SIG-M5 treated with dmso at 0.1 percent for 504 hours (cell line): ENCODE data around the gene SVIP.

ENCODE experiments used
- DNase-seq: peaks from one replicate; lab custom pipeline; 2025; ENCODE audit not compliant: unreplicated experiment; lab: John Stamatoyannopoulos, UW

SVIP gene, protein sequence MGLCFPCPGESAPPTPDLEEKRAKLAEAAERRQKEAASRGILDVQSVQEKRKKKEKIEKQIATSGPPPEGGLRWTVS

DNA sequence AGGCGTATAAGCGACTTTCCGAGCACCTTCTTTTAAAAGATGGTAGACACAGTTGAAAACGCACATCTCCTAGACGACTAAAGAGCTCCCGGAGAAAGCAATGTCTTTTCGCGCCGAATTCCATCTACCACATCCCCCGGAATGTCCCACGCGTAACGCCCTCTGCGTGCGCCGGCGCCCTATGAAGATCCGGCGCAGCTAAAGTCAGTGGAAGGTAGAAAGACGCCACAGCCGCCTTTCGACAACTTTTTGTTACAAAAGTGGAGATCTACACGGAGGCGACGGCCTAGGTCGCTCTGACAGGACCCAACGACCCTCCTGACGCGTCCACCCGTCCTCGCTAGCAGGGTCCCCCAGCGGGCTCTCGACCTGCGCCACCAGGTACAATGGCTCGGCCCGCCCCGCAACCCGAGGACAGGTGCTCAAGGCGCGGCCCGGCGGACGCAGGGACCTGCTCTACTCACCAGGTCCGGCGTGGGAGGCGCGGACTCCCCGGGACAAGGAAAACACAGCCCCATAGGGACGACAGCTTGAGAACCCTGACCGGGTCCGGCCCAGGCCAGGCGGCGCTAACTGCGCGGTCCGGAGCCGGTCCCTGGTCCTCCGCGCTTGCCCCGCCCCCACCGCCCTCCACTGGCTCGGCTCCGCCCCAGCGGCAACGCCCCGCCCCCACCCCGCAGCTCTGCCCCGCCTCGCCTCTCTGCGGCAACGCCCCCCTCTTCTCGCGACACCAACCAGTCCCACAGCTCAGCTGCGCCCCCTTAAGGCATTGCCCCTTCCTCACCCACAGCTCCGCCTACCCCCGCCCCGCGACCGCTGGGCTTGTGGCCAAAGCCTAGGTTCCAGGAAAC lies at the start of gene SVIP:
Gene SVIP (minus strand): TSS at position 571 of the 851 bp plus-strand sequence. CDS start 53 bp downstream, at position 518.
- peak; percentile 11 for DNase-seq

DNA sequence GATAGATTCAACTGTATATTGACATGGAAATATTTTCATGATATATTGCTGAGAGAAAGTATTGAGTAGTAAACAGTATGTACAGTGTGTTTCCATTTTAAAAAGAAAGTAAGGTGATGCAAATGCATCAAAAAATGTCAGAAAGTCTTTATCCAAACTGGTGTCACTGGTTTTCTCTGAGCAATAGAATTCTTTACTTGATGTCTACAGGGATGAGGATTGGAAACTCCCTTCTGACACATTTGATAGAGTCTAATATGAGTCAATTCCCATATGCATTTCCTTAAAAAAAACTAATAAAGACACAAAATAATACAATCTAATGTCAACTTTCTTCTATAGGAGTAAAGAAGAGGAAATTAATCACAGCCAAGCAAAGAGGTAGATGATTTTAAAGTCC lies 49.0 kb upstream of the SVIP start:
- no peak for DNase-seq

DNA sequence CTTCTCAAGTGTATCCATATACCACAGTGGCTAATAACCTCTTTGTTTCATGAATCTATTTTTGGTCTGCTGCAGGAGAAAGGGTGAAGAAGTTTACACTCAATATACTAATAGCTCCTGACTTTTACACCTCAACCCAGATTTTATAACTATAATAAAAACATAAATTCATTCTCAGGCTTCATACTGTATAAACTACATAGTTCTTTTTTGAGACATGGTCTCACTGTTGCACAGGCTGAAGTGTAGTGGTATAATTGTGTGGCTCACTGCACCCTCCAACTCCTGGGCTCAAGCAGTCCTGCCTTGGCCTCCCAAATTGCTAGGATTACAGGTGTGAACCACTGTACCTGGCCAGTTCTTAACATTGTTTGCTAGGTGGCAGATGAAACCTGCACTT lies 48.4 kb upstream of the SVIP start:
- DNase-seq, result no peak

DNA sequence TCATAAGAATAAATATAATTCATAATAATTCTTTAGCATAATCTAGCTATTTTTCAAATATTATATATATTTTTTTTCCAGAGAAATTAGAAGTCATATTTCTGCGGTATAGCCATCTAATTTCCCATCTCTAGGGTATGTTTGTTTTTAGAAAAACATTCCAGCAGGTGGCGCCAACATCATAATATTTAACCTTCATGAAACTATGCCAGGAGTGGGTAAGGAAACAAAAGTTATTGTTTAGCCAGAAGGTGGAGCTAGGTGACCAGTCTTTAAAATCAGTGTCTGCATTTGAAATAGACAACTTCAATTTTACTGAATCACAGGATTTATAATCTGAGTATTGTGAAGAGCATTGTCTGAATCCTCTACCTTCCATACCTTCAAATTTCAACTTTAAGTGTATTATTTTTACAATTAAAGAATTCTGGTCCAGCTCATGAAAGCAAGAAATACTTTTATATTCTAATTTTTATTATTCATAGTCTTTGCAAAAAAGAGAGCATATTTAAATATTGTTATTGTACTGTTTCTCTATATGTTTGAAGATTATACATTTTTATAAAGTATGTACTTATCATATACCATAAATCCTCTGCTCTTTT lies 46.4 kb upstream of the SVIP start:
- DNase-seq, result peak; percentile 78

DNA sequence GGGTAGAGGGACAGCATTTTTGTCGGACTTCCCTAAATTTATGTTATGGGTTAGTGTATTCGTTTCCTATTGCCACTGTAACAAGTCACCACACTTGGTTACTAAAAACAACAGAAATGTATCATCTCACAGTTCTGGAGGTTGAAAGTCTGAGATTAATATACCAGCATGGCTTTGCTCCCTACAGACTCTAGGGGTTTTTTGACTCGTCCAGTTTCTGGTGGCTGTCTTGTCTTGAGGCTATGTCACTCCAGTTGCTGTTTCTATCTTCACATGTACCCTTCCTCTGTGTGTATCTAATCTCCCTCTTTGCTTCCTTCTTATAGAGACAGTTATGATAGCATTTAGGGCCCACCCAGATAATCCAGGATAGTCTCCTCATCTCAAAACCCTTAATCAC lies 39.7 kb upstream of the SVIP start:
- DNase-seq, result no peak

DNA sequence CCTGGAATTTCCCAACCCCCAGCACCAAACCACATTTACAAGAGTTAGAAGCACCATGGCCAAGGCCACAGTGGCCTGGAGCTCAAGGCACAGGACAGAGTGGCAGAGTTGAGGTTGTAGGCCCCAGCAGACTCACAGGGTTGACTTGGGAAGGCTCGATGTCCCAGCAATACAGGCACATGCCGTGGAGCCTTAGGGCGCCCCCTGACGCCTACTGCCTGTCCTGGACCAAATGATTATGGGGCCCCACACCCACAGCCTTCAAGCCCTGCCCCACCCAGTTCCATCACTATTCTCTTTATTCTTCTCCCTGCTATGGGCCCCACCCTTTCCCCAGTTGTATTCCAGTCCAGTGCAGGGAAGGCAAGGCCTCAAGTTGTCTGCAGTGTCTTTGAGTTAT lies 30.6 kb upstream of the SVIP start, which contains the start of gene CCDC179:
Gene CCDC179 (minus strand): TSS at position 234 of the 400 bp plus-strand sequence. CDS start 53 bp downstream, at position 181.
- DNase-seq, result no peak

DNA sequence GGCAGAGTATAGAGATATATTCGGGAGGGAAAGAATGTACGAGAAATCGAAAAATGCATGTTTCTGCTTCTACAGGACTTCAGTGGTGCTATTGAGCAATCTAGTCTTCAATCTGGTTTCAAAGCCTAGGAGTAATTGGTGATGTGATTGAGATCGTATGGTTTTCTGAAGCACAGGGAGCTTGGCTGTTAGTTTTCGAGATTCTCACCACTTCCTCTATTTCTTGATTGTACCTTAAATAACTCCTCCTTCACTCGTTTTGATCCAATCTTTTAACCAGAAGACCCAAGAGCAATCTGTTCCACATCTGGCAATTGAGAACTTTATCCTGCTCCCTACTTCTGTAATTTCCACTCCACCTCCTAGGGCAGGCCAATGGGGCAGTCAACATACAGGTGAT lies 30.2 kb upstream of the SVIP start:
- no peak for DNase-seq

DNA sequence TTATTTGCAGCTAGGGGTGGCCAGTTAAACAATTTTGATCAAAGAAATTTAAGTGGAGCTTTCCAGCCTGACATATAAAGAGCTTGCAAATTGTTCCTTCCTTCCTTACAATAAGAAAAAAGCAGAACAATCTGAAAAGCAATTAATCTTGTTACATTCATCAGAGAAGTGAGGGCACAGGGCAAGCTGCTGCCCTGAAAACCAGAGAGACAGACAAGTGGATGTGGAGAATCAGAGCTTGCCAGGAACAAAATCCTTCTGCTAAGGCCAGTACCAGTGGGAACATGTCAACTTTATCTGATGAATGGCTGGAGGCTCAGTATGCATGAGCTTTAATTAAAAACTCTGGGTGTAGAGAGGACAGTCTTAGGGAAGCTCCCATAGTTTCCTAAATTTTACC lies 21.9 kb upstream of the SVIP start:
- DNase-seq, result no peak

DNA sequence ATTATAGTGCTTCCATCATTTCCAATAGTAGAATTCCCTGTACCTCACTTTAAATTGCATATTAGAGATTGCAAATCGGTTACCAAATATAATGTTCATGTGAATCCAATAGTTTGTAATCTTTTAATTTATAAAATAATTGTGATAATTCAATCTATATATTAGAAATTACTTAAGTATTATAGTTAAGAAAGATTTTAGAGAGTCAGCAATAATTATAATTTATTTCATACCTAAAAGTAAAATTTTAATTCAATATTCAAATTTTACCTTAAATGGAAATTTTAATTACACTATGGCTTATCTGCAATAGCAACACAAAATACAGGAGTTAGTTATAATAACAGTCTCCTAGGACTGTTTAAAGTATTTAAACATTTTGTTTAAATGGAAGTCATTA lies 17.1 kb upstream of the SVIP start:
- no peak for DNase-seq

DNA sequence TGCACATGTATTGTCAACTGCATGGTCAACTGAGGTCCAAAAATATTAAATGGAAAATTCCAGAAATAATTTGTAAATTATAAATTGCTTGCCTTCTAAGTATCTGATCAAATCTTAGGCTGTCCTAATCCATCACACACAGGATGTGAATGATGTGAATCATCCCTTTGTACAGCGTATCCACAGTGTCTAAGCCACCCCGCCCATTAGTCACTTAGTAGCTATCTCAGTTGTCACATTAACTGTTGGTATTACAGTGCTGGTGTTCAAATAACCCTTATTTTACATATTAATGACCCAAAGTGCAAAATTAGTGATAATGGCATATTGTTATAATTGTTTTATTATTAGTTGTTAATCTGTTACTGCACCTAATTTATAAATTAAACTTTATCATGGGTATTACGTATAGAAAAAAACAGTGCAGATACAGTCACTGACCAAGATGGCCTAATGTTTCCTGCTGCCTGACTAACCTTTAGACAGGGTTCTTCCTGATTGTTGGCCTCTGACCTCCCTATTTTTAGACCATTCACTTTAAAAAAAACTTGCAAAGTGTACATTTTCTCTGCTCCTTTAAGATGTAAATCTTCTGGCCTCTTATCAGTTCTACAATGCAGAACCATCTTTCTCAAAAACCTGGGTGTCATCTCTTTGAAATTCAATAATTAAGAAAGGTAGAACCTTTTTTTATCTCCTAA lies 2.9 kb upstream of the SVIP start:
- DNase-seq, result no peak

DNA sequence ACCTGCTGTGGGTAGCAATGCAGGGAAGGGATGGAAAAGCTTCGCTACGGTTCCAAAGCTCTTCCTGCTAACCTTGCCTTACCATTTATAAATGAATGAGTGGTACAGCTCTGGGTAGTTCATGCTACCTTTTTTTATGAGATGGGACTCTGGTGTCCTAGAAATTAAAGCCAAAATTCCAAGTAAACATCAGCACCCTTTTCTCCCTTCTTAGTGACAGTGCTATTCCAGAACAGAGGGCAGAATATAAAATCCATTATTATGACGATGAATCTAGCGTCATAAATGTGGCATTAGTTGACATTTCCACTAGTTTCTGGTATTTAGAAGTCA lies 447 bp upstream of the SVIP start:
- DNase-seq, result no peak

DNA sequence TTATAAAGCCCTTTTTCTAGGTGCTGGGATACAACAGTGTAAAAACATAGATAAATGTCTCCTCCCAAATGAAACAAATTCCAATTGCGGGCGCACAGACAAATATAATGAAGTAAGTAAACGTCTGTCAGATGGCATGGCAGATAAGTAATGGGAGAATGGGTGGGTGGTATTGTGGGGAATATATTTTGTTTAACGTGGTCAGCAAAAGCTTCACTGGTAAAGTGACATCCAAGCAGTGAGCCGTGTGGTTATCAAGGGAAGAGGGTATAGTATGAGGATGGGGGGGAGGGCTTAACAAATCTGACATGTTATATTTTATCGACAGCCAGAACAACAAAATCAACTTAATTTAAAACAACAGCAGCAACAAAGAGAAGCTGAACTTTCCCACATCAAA lies 1.2 kb downstream of the SVIP start:
- no peak for DNase-seq

DNA sequence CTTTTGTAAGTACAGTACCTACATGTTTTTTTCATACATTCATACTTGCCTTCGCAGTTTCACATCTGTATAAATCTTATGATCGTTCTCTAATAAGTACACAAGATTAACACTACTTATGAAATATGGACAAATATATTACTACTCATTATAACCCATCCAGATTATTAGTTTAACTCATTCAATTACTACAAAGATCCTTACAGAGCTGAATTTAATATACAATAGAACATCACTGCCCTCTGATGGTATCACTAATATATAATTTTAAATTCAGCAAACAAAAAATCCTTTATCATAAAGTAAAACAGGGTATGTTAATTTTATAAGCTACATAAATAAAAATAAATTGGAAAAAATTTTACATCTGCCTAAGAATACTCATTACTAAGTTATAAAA lies 7.4 kb downstream of the SVIP start:
- no peak for DNase-seq

DNA sequence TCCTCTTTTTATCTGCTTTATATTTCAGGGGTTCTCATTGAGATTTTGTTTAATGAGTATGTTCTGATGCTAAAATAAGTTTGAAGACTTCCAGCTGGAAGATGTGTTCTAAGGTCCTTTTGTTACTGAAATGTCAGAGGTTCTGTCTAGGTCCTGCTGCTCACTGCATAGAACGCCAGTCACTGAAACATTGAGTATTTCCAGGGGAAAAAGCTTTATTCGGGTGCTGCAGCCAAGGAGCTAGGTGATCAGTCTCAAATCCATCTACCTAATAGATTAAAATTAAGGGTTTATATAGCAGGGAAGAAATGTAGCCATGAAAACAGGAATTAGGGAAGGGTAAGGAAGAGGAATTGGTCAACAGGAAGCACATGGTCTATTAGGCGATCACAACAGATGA lies 19.7 kb downstream of the SVIP start:
- no peak for DNase-seq

DNA sequence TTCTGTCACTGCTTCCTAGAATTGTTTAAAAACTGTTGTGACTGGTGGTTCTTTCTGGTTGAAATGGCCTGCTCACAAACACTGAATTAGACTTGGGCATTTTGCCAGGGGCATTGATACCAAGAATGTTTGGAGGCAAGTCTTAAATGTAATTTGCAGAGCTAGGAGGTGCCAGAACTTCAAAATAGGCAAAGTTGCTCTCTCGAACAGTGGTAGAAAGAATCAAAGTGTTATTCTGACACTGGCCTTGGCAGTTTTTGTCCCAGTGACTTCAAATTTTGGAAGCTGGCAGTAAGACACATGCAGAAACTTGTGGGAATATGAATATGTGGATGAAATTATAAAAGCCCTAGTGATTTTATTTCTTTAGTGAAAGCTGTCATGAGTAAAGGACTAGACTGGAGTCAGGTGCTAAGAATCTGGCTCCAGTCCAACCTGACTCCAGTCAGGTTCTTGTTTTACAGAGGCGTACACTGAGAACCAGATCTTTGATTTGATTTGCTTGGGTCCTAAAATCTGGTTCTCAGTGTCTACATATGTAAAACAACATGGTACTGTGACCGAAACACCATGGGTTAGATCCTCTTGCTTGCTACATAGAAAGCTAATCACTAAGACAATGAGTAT lies 20.9 kb downstream of the SVIP start:
- no peak for DNase-seq

DNA sequence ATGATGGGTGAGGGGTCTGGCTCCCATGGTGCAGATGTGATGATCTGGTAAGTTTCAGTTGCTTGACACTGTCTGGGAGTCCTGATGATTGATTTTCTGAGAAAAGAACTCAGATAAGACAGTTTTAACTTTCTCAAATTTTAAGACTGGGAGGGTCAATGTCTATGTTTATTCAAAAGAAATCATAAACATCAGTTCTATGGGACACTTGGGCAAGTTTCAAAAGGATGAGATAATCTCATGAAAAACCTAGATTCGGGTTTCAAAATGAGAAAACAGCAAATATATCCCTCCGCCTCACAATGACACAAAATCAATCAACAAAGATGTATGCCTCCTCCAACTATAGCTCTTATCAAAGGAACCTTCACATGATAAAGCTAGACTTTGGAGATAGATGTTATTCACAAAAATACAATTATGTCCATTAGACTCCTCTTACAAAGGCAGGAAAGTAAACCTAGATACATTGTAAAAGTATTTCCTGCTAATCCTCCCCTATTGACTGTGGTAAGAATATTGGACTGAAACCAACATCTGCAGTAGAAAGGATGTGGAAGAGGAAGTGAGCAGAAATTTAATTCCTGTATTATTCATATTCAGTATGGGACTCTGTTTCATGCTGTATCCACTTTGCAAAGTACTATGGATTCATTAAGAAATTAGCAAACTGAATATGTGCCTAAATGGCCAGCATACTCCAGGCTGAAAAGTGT lies 21.6 kb downstream of the SVIP start:
- no peak for DNase-seq

DNA sequence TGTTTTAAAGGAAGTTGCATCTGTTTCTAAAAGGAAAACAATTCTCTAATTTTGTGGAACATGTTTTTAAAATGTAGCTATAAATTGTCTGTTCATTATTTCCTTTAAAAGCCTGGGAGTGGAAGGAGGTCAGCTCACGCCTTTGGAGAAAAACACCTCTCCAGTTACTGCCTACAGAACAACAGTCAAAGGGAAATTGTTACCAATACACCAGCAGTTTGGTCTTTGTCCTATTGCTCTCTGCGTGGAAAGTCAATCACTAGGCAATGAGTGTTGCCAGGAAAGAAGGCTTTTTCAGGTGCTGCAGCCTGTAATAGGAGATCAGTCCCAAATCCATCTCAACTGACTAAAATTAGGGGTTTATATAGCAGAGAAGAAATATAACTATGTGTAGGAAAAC lies 22.2 kb downstream of the SVIP start:
- DNase-seq, result no peak

DNA sequence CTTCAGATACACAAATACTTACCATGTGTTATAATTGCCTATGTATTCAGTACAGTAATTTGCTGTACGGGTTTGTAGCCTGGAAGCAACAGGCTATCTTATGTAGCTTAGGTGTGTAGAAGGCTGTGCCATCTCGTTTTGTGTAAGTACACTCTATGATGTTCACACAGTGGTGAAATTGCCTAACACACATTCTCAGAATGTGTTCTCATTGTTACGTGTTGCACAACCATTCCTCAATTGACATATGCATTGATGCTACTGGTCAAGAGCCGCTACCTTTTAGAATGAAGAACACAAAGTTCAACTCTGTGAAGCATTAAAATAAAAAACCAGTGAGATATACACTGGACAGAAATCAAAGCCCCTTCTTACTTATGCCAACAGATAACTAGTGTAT lies 26.7 kb downstream of the SVIP start:
- no peak for DNase-seq

DNA sequence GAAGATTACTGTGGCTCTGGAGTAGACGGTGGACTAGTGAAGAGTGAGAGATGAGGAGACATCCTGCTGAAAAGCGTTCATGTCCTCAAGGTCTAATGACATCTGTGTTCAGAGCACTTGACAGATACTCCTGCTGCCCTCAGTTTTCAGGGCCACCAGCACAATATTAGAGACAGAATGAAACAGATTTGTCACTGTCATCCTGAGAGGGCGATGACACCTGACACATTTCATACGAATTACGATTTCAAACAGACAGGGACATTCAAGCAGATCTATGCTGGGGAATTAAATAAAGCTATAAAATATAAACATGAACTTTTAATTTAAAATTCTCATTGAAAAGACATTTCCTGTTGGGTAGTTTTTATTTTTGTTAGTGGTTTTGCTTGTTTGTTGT lies 29.1 kb downstream of the SVIP start:
- no peak for DNase-seq

DNA sequence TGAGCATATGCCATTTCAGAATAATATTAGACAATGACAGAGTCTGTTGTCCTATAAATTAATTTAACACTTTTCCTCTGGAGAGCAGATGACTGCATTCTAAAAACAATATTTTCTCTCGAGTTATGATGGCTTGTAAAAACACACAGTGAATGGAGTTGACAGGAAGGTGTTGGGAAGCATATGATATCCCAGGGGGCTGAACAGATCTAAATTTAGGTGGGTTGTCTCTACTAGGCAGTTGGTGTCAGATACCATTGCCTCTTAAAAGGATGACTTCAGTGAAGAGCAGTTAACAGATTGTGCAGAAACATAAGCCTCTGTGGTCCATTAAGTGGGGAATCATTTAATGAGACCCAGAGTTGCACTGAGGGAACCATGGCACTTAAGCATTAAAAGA lies 30.7 kb downstream of the SVIP start:
- DNase-seq, result no peak

DNA sequence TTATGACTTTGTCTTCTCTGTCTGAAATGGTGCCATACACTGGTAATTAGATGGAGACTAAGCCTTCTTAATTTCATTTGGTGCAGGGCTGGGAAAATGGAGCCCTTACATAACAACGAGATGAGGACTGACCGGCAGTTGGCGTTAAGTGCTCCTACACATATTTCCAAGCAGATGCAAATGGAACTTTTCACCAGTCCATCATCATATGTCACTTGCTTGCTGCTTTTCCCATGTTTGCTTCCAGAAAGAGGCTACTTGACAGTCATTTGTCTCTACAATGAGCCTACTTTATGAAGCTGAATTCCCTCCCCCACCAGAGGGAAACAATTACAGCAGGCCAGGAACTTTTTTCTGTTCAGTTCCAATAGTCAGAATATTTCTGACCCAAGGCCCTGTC lies 32.6 kb downstream of the SVIP start:
- no peak for DNase-seq
